NCI-H2107 treated with DMSO at 0.1 percent for 48 hours (cell line): ENCODE results near the gene CLTRN.

Source experiments
- DNase-seq: peaks from one replicate; lab custom pipeline; 2025; ENCODE audit not compliant: unreplicated experiment; lab: John Stamatoyannopoulos, UW

The CLTRN gene

GRCh38 chrX:15579778-15580747 is 84.5 kb downstream of the CLTRN start:
- no peak for DNase-seq
